H9 (cell line): ENCODE results near the gene OCIAD2. TPM values are rescaled to one million over a fixed set of nuclear protein-coding genes. Genes with fewer than 3 reads are reported as not detected.
"Not testable (repeated sequence)": the region's sequence is repeated elsewhere in the genome, so short reads cannot be mapped to it uniquely, and the experiment has no call there.

Experiments
- DNase-seq: peaks from one replicate; pipeline ENCODE4 v3.0.0-alpha.2; 2017
- H2AFZ ChIP-seq: one replicate; pipeline ENCODE4 v1.6.1; 2013; ENCODE audit warnings: mild to moderate bottlenecking, low read length, control low read depth, moderate library complexity
- H2AK5ac ChIP-seq: 2 replicates; pipeline ENCODE4 v1.6.1; 2013; ENCODE audit warnings: low read length, control low read depth, mixed read lengths; ENCODE audit not compliant: insufficient read length
- H2BK120ac ChIP-seq: one replicate; pipeline ENCODE4 v1.6.1; 2013; ENCODE audit warnings: low read depth, mild to moderate bottlenecking, low read length, control low read depth, inconsistent platforms; ENCODE audit not compliant: poor library complexity, severe bottlenecking
- H2BK12ac ChIP-seq: 2 replicates; pipeline ENCODE4 v1.6.1; 2013; ENCODE audit warnings: low read length, control low read depth, mixed read lengths, low read depth; ENCODE audit not compliant: insufficient read length
- H2BK15ac ChIP-seq: 2 replicates; pipeline ENCODE4 v1.6.1; 2013; ENCODE audit warnings: low read depth, low read length, control low read depth
- H2BK20ac ChIP-seq: one replicate; pipeline ENCODE4 v1.6.1; 2013; ENCODE audit warnings: low read depth, mild to moderate bottlenecking, low read length, control low read depth, inconsistent platforms; ENCODE audit not compliant: poor library complexity, severe bottlenecking
- H2BK5ac ChIP-seq: 2 replicates; pipeline ENCODE4 v1.6.1; 2013; ENCODE audit warnings: low read length, control low read depth, mixed read lengths; ENCODE audit not compliant: insufficient read length
- H3K14ac ChIP-seq: 2 replicates; pipeline ENCODE4 v1.6.1; 2013; ENCODE audit warnings: low read length, control low read depth; ENCODE audit not compliant: insufficient read depth
- H3K18ac ChIP-seq: 2 replicates; pipeline ENCODE4 v1.6.1; 2013; ENCODE audit warnings: low read depth, mild to moderate bottlenecking, mixed read lengths, low read length, control low read depth; ENCODE audit not compliant: insufficient read length
- H3K23ac ChIP-seq: 2 replicates; pipeline ENCODE4 v1.6.1; 2013; ENCODE audit warnings: low read length, control low read depth, mixed read lengths, low read depth; ENCODE audit not compliant: insufficient read length
- H3K23me2 ChIP-seq: 2 replicates; pipeline ENCODE4 v1.6.1; 2013; ENCODE audit warnings: low read depth, mild to moderate bottlenecking, mixed read lengths, low read length, control low read depth; ENCODE audit not compliant: insufficient read length, poor library complexity, severe bottlenecking
- H3K27ac ChIP-seq: 2 replicates; pipeline ENCODE4 v1.5.1; 2013; ENCODE audit warnings: low read length, control low read depth, mixed read lengths, low read depth; ENCODE audit not compliant: insufficient read length
- H3K27me3 ChIP-seq: 2 replicates; pipeline ENCODE4 v1.6.1; 2013; ENCODE audit warnings: low read length, control low read depth, inconsistent platforms; ENCODE audit not compliant: insufficient read depth
- H3K4ac ChIP-seq: 2 replicates; pipeline ENCODE4 v1.6.1; 2013; ENCODE audit warnings: low read depth, mild to moderate bottlenecking, control low read depth, inconsistent platforms, low read length, moderate library complexity
- H3K4me1 ChIP-seq: 2 replicates; pipeline ENCODE4 v1.6.1; 2013; ENCODE audit warnings: low read length, control low read depth, inconsistent platforms; ENCODE audit not compliant: insufficient read depth
- H3K4me2 ChIP-seq: 2 replicates; pipeline ENCODE4 v1.6.1; 2013; ENCODE audit warnings: low read length, control low read depth, mixed read lengths; ENCODE audit not compliant: insufficient read length, insufficient read depth
- H3K56ac ChIP-seq: 2 replicates; pipeline ENCODE4 v1.6.1; 2013; ENCODE audit warnings: low read depth, mild to moderate bottlenecking, mixed read lengths, low read length, control low read depth; ENCODE audit not compliant: insufficient read length
- H3K79me1 ChIP-seq: 2 replicates; pipeline ENCODE4 v1.6.1; 2013; ENCODE audit warnings: low read depth, mild to moderate bottlenecking, moderate library complexity, low read length, control low read depth, inconsistent platforms; ENCODE audit not compliant: insufficient read depth, poor library complexity, severe bottlenecking
- H3K79me2 ChIP-seq: 2 replicates; pipeline ENCODE4 v1.6.1; 2013; ENCODE audit warnings: low read length, control low read depth, inconsistent platforms; ENCODE audit not compliant: insufficient read depth
- H3K9ac ChIP-seq: 2 replicates; pipeline ENCODE4 v1.6.1; 2013; ENCODE audit warnings: low read length, control low read depth, mixed read lengths; ENCODE audit not compliant: insufficient read length; ENCODE audit errors: extremely low read depth
- H3K9me3 ChIP-seq: one replicate; pipeline ENCODE4 v1.6.1; 2013; ENCODE audit warnings: low read depth, low read length, inconsistent platforms; ENCODE audit not compliant: control insufficient read depth
- H3T11ph ChIP-seq: one replicate; pipeline ENCODE4 v1.6.1; 2013; ENCODE audit warnings: mild to moderate bottlenecking, low read length, control low read depth, inconsistent platforms
- H4K20me1 ChIP-seq: one replicate; pipeline ENCODE4 v1.6.1; 2013; ENCODE audit not compliant: control insufficient read depth, insufficient read length, insufficient read depth
- H4K5ac ChIP-seq: 2 replicates; pipeline ENCODE4 v1.6.1; 2013; ENCODE audit warnings: low read depth, mild to moderate bottlenecking, mixed read lengths, low read length, control low read depth; ENCODE audit not compliant: insufficient read length
- H4K8ac ChIP-seq: replicated peaks from 2 replicates; pipeline ENCODE4 v1.6.1; 2013; ENCODE audit warnings: low read length, control low read depth, mixed read lengths, low read depth; ENCODE audit not compliant: insufficient read length
- H4K91ac ChIP-seq: 2 replicates; pipeline ENCODE4 v1.6.1; 2013; ENCODE audit warnings: low read depth, mild to moderate bottlenecking, moderate library complexity, mixed read lengths, low read length, control low read depth; ENCODE audit not compliant: insufficient read length
- H3K27ac Mint-ChIP-seq, 3 experiments: 2 replicates in 2 of 3; 3 replicates in 1 of 3; pipeline ENCODE4 v1.8.0; 2020 to 2021; ENCODE audit warnings: mixed read lengths in 3 of 3, mild to moderate bottlenecking in 1 of 3, moderate library complexity in 1 of 3
- H3K27me3 Mint-ChIP-seq: 2 replicates; pipeline ENCODE4 v1.8.0; 2021; ENCODE audit warnings: low read depth, mild to moderate bottlenecking, moderate library complexity, mixed read lengths
- H3K36me3 Mint-ChIP-seq, 3 experiments: 2 replicates in 2 of 3; 3 replicates in 1 of 3; pipeline ENCODE4 v1.8.0; 2020 to 2021; ENCODE audit warnings: low read depth in 3 of 3, mixed read lengths in 3 of 3; ENCODE audit not compliant: insufficient read depth in 1 of 3
- H3K4me1 Mint-ChIP-seq, 2 experiments: 2 replicates each; pipeline ENCODE4 v1.8.0; 2020; ENCODE audit warnings: mixed read lengths in 2 of 2
- H3K4me3 Mint-ChIP-seq, 2 experiments: 2 replicates in 1 of 2; 3 replicates in 1 of 2; pipeline ENCODE4 v1.8.0; 2020 to 2021; ENCODE audit warnings: mild to moderate bottlenecking in 2 of 2, mixed read lengths in 2 of 2, moderate library complexity in 1 of 2
- H3K9me3 Mint-ChIP-seq, 2 experiments: 2 replicates in 1 of 2; 3 replicates in 1 of 2; pipeline ENCODE4 v1.8.0; 2020; ENCODE audit warnings: mild to moderate bottlenecking in 2 of 2, mixed read lengths in 2 of 2, moderate library complexity in 1 of 2
- WGBS: extraction: QIAGEN DNeasy Blood & Tissue Kit; methylation state at CpG from one replicate; pipeline ENCODE4 v1.1.7; 2013; ENCODE audit warnings: missing lambda C conversion rate, low lambda C conversion rate, mixed read lengths; ENCODE audit not compliant: insufficient read length; ENCODE audit errors: extremely low coverage; 5-methylcytosine and 5-hydroxymethylcytosine counted together
- total RNA-seq: library from RNA; stranded (reverse); gene quantifications from 2 replicates; pipeline ENCODE4 v1.2.1, GENCODE V29; 2021

OCIAD2 gene
- total RNA-seq, 1 experiment from 2014 or later = 108 TPM

GRCh38 chr4:48881646-48882045 is 24.9 kb downstream of the OCIAD2 start:
- not testable (repeated sequence) for H4K8ac ChIP-seq, H2AFZ ChIP-seq, H3K4me1 Mint-ChIP-seq, H4K91ac ChIP-seq, H3K27ac ChIP-seq, H3K14ac ChIP-seq, H2BK12ac ChIP-seq, H3K23me2 ChIP-seq, H3K23ac ChIP-seq, H4K5ac ChIP-seq, H3K9ac ChIP-seq, H3K9me3 Mint-ChIP-seq, H3T11ph ChIP-seq, DNase-seq, H3K27me3 Mint-ChIP-seq, H3K18ac ChIP-seq, H2BK120ac ChIP-seq, H2BK20ac ChIP-seq, H3K27me3 ChIP-seq, H3K27ac Mint-ChIP-seq, H3K4me1 ChIP-seq, H3K4me3 Mint-ChIP-seq, H2BK5ac ChIP-seq, H3K79me1 ChIP-seq, H3K4me2 ChIP-seq, H3K56ac ChIP-seq, H4K20me1 ChIP-seq, H3K4ac ChIP-seq, H2BK15ac ChIP-seq, H2AK5ac ChIP-seq, H3K36me3 Mint-ChIP-seq, H3K79me2 ChIP-seq, H3K9me3 ChIP-seq
- WGBS = no CpG with 5 or more reads among the region's 3 CpGs
